ENCODE measurements around the gene ADPRS. TPM values are rescaled to one million over a fixed set of nuclear protein-coding genes. Genes with fewer than 3 reads are reported as not detected.

Gene ADPRS
- total RNA-seq, 1 donor = 42.5 TPM

GRCh38 chr1:36126797-36127500 is 38.3 kb downstream of the ADPRS start:
- no peak for DNase-seq (ENCODE audit: low read depth in 2 of 3, low spot score in 2 of 3)

GRCh38 chr1:36128126-36128904 is 39.6 kb downstream of the ADPRS start:
- DNase-seq (ENCODE audit: low read depth in 2 of 3, low spot score in 2 of 3) = no peak

- no peak for DNase-seq (ENCODE audit: low read depth in 2 of 3, low spot score in 2 of 3)
Measured at GRCh38 chr1:36128905-36129206, 40.2 kb downstream of the ADPRS start.

- no peak for DNase-seq (ENCODE audit: low read depth in 2 of 3, low spot score in 2 of 3)
Measured at GRCh38 chr1:36132029-36132428, 43.3 kb downstream of the ADPRS start.

- DNase-seq (ENCODE audit: low read depth in 2 of 3, low spot score in 2 of 3) = peak in 1 of 3 donors; percentile 15
Measured at GRCh38 chr1:36133484-36133883, 44.8 kb downstream of the ADPRS start.

GRCh38 chr1:36134031-36134430 is 45.3 kb downstream of the ADPRS start:
- no peak for DNase-seq (ENCODE audit: low read depth in 2 of 3, low spot score in 2 of 3)

GRCh38 chr1:36134505-36135329 is 46.0 kb downstream of the ADPRS start:
- DNase-seq (ENCODE audit: low read depth in 2 of 3, low spot score in 2 of 3) = peak in 2 of 3 donors; percentile 53 to 66

- no peak for DNase-seq (ENCODE audit: low read depth in 2 of 3, low spot score in 2 of 3)
Measured at GRCh38 chr1:36135330-36135667, 46.6 kb downstream of the ADPRS start.

- DNase-seq (ENCODE audit: low read depth in 2 of 3, low spot score in 2 of 3) = no peak
Measured at GRCh38 chr1:36135796-36136195, 47.1 kb downstream of the ADPRS start.

- no peak for DNase-seq (ENCODE audit: low read depth in 2 of 3, low spot score in 2 of 3)
Measured at GRCh38 chr1:36136535-36136934, 47.8 kb downstream of the ADPRS start.

GRCh38 chr1:36137226-36137625 is 48.5 kb downstream of the ADPRS start:
- no peak for DNase-seq (ENCODE audit: low read depth in 2 of 3, low spot score in 2 of 3)

GRCh38 chr1:36137776-36138175 is 49.1 kb downstream of the ADPRS start:
- DNase-seq (ENCODE audit: low read depth in 2 of 3, low spot score in 2 of 3) = no peak

- no peak for DNase-seq (ENCODE audit: low read depth in 2 of 3, low spot score in 2 of 3)
Measured at GRCh38 chr1:36139521-36139920, 50.8 kb downstream of the ADPRS start.

- DNase-seq (ENCODE audit: low read depth in 2 of 3, low spot score in 2 of 3) = peak in 1 of 3 donors; percentile 43
Measured at GRCh38 chr1:36142121-36142520, 53.4 kb downstream of the ADPRS start.

GRCh38 chr1:36143424-36143823 is 54.7 kb downstream of the ADPRS start:
- no peak for DNase-seq (ENCODE audit: low read depth in 2 of 3, low spot score in 2 of 3)

Other genes with a start within 250 kb of the ADPRS start
- gene AGO1, start 205.7 kb upstream of the ADPRS start, total RNA-seq = 39.3 TPM
- gene AGO3, start 157.8 kb upstream of the ADPRS start, total RNA-seq = 17.2 TPM
- 4.8 TPM for gene TEKT2, start 4.8 kb upstream of the ADPRS start, total RNA-seq
- gene COL8A2, start 36.3 kb downstream of the ADPRS start, total RNA-seq = 0.81 TPM
- 40.1 TPM for gene TRAPPC3, start 60.6 kb downstream of the ADPRS start, total RNA-seq
- 105 TPM for gene MAP7D1, start 67.3 kb downstream of the ADPRS start, total RNA-seq
- gene THRAP3, start 135.6 kb downstream of the ADPRS start, total RNA-seq = 42.8 TPM
- gene SH3D21, start 217.5 kb downstream of the ADPRS start, total RNA-seq = 7.5 TPM
- 143 TPM for gene EVA1B, start 234.8 kb downstream of the ADPRS start, total RNA-seq